Keratinocyte (primary cell): ENCODE results near the gene PLEKHH1.

Experiments
- EZH2 ChIP-seq: IDR thresholded peaks from one replicate; pipeline ENCODE4 v1.6.1; 2012; ENCODE audit warnings: inconsistent platforms, mild to moderate bottlenecking, low read length, moderate library complexity
- TF ChIP-seq, protein P1 (sequence below), 3 experiments: IDR thresholded peaks in 1 of 3; conservative IDR thresholded peaks in 1 of 3; optimal IDR thresholded peaks in 1 of 3; 2 replicates in 2 of 3; 3 replicates in 1 of 3; pipeline versions ENCODE3 to v1.5.1; 2011; ENCODE audit warnings: low read length in 3 of 3, mild to moderate bottlenecking in 3 of 3, moderate library complexity in 2 of 3, control low read depth in 1 of 3, inconsistent platforms in 1 of 3; ENCODE audit not compliant: insufficient read depth in 2 of 3; ENCODE audit errors: extremely low read depth in 1 of 3

DNA sequence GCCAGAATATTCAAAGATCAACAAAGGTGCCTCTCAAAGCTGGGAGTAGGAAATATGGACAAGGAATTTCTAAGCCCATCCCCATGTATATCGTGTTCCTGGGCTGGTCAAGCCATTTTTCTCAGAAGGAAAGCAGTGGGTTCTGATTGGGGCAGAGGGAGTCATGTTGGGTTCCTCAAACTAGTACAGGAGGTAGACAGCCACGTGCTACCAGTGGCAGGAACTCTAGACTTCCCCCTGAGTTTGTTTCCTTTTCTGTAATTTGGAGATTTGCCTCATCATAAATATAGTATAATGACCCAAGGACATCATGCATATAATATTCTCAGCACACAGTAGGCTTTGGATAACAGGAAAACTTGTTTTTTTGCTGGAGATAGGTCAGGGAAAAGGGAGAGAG lies 16.4 kb upstream of the PLEKHH1 start:
- TF ChIP-seq, protein P1, sequence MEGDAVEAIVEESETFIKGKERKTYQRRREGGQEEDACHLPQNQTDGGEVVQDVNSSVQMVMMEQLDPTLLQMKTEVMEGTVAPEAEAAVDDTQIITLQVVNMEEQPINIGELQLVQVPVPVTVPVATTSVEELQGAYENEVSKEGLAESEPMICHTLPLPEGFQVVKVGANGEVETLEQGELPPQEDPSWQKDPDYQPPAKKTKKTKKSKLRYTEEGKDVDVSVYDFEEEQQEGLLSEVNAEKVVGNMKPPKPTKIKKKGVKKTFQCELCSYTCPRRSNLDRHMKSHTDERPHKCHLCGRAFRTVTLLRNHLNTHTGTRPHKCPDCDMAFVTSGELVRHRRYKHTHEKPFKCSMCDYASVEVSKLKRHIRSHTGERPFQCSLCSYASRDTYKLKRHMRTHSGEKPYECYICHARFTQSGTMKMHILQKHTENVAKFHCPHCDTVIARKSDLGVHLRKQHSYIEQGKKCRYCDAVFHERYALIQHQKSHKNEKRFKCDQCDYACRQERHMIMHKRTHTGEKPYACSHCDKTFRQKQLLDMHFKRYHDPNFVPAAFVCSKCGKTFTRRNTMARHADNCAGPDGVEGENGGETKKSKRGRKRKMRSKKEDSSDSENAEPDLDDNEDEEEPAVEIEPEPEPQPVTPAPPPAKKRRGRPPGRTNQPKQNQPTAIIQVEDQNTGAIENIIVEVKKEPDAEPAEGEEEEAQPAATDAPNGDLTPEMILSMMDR (optimal IDR thresholded peaks at IDR 0.05 in 1 of 3, IDR thresholded peaks at IDR 0.05 in 1 of 3, conservative IDR thresholded peaks at IDR 0.05 in 1 of 3; ENCODE audit: extremely low read depth in 1 of 3, insufficient read depth in 2 of 3, low read length in 3 of 3), result no peak
- TF ChIP-seq EZH2, result no peak
